Measurements from ENCODE around the gene ABHD17C.
"Not testable (repeated sequence)": the region's sequence is repeated elsewhere in the genome, so short reads cannot be mapped to it uniquely, and the experiment has no call there.

Gene ABHD17C

GRCh38 chr15:80695099-80695910 lies at the start of gene ABHD17C:
Gene ABHD17C (plus strand): TSS chr15:80695310. CDS start chr15:80695430, 120 bp downstream.
- peak; percentile 37 to 84 for DNase-seq

- no peak for DNase-seq
These were observed 49.5 kb upstream of the ABHD17C start for GRCh38 chr15:80645494-80646065.

GRCh38 chr15:80647424-80647823 lies 47.7 kb upstream of the ABHD17C start:
- not testable (repeated sequence) for DNase-seq

- DNase-seq: no peak
These were observed 40.8 kb upstream of the ABHD17C start for GRCh38 chr15:80654299-80654698.

DNA sequence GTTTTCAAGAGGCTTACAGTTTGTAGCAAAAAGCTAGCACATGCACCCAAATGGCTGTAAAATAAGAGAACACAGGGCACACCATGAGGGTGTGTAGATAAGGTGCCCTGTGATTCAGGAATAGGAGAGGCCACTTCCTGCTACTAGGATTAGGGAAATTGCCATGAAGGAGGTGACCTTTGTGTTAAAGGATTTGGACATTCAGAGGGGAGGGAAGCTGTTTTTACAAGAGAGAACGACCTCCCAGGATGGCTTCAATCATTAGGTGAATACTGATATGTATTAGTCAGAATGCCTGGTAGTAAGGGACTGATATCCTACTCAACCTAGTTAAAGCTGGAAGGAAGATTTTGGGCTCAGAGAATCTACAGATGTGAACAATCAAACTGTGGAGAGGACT lies 35.7 kb upstream of the ABHD17C start:
- DNase-seq: no peak

DNA sequence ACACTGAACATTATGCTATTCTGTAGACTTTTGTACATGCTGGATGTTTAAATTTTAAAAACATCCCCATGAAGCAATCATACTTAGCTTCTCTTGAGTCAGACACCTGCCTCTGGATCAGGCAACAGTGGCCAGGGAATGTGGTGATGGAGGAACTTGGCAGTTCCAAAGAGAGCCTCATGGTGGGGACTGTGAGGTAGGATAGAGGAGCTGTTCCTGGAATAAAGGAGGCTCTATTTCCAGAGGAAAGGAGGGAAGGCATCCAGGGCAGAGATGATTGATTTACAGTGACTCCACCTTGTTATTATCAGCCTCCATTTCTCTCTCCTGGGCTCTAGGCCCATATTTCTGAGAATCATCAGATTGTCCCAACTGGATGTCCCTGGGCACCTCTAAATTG lies 35.0 kb upstream of the ABHD17C start:
- peak; percentile 17 to 71 for DNase-seq

DNA sequence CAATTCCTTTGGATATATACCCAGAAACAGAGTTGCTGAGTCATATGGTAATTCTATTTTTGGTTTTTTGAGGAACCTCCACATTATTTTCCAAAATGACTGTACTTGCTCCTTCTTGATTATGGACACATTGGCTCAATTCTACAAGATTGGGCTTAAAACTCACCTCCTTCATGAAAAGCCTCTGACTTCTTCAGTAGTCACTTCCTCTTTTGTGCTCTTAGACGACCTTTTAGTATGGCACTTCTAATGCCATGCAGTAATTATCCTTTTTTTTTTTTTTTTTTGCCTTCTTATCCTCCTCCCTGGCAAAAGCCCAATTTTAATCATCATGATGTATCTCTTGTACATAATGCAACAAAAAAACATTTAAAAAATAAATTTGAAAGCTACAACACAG lies 33.0 kb upstream of the ABHD17C start:
- no peak for DNase-seq

DNA sequence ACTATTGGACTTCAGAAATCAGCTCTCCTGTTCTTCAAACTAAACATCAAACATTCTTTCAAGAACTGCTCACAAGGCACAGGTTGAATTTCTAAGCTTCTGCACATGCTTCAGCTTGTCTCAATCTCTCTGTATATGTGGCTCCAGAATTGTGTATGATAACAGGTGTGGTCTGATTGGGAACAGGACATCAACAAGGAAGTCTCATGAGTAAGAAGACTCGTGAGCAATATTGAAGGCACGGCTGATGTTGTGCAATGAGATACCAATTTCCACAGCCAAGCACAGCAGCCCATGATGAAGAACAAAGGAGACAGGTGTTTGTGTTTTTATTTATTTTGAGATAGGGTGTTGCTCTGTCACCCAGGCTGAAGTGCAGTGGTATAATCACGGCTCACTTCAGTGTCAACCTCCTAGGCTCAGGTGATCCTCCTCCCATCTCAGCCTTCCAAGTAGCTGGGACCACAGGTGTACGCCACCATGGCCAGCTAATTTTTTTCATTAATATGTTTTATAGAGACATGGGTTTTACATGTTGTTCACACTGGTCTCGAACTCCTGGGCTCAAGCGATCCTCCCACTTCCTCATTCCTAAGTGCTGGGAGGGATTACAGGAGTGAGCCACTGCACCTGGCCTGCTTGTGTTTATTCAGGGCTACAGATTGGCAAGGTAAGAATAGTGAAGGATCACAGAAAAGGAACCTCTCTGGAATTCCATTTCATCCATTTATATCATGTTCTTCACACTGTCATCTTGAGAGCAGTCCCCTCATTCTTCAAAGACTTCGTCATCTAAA lies 32.2 kb upstream of the ABHD17C start:
- no peak for DNase-seq

GRCh38 chr15:80665151-80665550 lies 30.0 kb upstream of the ABHD17C start:
- no peak for DNase-seq

GRCh38 chr15:80667936-80668335 lies 27.2 kb upstream of the ABHD17C start:
- DNase-seq: no peak

DNA sequence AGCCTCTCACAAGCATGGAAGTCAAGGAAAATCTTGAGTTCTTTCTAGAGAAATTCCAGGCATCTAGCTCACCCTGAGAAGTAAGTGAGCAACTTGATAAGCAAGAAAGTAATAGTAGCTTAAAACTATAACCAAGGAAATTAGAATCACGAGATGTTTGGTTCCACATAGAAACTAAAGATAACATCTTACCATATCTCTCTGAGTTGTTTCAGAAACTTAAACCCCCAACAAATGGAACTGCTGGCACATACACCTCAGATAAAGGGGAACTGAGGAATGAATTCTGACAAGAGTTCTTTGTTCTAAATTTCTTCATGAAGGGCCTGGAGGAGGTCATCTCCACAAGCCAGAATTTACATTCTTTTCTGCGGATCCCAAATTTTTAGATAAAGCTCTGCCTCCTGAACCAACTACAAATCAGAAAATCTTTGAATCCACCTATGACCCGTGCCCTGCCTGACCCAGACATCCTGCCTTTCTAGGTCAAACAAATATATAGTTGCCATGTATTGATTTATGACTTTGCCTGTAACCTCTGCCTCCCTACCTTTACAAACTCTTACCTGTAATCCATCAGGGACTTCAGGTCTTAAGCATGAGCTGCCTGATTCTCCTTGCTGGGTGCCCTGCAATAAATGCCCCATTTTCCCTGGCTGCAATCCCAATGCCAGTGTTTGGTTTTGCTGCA lies 26.4 kb upstream of the ABHD17C start:
- no peak for DNase-seq

DNA sequence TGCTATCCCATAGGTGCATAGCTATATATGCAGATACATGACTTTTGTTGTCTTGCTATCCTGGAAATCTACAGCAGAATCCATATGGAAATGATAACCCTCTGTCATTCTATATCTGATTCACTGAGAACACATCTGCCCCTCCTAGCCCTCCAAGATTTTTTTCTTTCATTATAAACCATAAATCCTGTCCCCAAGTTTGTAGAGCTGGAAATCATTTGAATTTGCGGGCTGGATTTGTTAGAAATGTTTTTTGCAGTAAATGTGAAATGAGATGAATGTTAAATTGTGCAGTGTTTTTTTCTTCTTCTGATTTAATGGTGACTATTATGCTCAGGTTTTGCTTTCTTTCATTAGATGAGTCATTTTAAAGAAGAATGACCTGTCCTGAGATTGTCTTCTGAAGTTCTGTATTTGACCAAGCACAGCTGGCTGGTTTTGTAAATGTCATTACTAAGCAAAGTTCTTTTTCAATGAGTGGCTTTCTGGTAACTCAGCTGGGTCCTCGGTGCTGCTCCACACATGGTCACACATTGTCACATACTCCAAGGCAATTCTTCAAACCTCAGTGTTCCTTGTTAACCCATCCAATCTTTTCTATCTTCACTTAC lies 25.3 kb upstream of the ABHD17C start:
- DNase-seq: no peak

DNA sequence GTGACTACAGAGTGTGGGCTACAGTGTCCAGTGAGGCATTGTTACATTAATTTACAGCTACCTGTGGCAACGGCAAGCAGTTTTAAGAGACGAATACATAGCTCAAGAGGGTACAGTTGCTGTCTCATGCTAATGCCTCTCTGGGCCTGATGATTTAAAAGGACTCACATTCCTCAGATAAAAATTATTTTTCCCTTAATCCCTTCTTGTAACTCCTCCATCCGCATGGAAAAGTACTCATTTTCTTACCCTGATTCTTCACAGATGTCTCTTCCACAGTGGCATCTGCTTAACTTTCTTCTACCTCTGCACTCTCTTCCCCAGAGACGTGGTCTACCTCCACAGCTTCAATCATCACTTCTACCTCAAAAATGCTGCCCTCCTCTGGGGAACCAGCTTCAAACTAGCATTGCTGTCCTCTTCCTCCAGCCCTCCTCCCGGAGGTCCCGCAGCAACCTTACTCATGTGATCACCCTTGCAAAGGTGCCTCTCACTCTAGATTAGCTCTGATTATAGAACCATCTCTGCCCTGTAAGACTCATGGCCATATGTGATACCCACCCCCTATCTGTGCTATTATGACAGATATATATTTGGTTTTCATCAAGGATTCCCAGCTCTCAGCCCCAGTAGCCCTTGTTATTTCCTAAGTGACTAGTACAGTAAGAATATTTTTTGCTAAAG lies 21.4 kb upstream of the ABHD17C start:
- no peak for DNase-seq

DNA sequence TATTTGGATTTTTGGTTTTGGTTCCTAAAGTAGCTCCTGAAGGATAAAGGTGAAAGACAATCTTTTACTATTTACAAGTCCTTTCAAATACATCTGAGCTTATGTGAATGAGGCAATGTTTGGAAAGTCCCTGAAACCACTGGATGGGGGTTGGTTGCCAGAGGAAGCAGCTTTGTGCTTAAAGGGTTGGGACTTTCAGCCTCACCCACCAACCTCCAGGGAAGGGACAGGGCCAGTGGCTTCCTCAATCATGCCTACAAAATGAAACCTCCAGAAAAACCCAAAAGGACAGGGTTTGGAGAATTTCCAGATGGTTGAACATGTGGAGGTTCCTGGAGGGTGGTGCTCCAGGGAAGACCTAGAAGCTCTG lies 20.9 kb upstream of the ABHD17C start:
- no peak for DNase-seq

GRCh38 chr15:80677041-80677440 lies 18.1 kb upstream of the ABHD17C start:
- DNase-seq: no peak

- no peak for DNase-seq
These were observed 15.8 kb upstream of the ABHD17C start for GRCh38 chr15:80679167-80679803.

GRCh38 chr15:80679804-80680175 lies 15.3 kb upstream of the ABHD17C start:
- DNase-seq: no peak

DNA sequence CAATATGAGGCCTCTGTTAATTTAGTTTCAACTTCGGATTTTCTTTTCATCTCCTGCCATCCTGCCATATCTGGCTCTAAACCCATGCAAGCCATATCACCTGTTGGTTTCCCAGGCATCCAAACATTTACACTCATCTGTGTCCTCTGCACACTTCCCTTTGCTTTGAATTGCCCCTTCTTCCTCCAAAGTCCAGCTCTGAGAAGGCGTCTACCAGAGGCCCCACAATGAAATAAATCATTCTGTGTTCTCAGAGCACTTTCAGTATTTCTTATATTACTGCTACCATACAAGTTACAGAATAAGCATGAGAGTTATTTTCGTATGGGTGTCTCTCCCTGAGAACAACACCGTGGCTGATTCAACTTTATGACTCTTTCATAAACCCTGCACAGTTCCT lies 12.9 kb upstream of the ABHD17C start:
- no peak for DNase-seq

DNA sequence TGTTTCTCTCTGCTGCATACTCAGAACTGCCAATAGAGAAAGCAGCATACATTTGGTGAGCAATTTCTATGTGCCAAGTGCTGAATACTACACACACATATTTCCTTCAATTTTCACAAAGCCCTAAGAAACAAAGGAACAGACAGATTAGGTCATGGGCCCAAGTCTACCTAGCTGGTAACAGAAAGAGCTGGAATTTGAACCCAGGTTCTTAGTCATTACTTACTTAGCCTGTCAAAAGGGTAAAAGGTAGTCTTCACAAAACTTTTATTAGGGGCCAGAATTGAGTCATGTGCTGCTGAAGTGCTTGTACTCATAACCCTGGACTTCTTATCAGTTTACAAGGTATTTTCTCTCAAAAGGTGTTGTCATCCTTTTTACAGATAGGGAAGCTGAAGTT lies 10.4 kb upstream of the ABHD17C start:
- no peak for DNase-seq

GRCh38 chr15:80685628-80686027 lies 9.5 kb upstream of the ABHD17C start:
- DNase-seq: no peak

DNA sequence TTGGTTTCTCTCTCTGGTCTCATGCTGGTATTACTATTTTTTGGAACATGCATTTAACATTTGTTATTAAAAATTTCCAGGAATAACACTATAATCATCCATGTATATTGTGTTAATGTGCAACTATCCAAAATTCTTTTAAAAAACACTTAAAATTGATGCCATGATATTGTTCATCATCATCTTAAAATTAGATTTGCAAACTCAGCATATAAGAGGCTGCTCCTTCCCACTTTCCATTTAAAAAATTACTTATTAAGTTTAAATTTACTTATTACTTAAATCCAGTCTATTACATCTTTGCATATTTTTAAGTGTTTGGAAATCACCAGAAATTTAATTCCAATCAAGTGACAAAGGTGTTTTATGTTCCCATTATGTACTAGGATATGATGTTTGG lies 5.8 kb upstream of the ABHD17C start:
- DNase-seq: no peak

DNA sequence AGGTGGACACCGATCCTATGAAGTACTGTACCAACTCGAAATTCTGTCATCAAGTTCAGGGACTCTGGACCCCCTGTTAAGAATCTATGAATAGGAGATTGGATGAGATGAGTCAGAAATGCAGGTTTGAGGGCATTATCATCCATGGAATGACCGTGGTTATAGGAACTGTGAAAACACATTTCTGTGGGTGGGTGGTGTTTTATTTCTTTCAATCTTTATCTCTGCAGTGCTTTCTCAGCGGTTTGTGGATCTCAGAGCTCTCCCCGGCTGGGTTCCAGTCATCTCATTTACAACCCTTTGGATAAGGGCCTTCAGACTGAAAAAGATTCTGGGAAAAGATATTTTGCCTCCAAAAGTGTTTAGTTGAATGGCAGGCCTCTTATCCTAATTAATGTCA lies 5.4 kb upstream of the ABHD17C start:
- no peak for DNase-seq

Measured in NCI-H526 (cell line).